GM12878 (cell line): ENCODE results near the gene AK4. TPM values are rescaled to one million over a fixed set of nuclear protein-coding genes. Genes with fewer than 3 reads are reported as not detected.

Experiments
- ATAC-seq: fragments of 200-7000 bp; cut with Tn5 transposase; 3 replicates; pipeline ENCODE4 v1.9.1; 2020; ENCODE audit warnings: mild to moderate bottlenecking, moderate library complexity
- BruUV-seq: library from RNA; stranded (reverse); fragments of 400-500 nt; replicated peaks from 2 replicates; lab custom pipeline; 2021; lab: Mats Ljungman, UMichigan
- CTCF ChIA-PET: fragments of 300-600 bp; sonication (Branson Sonifier 250); formaldehyde crosslinking; extraction: SDS; loops from one replicate; lab custom pipeline; 2021; ENCODE audit warnings: inconsistent platforms; lab: Yijun Ruan, JAX
- POLR2A ChIA-PET: fragments of 350-600 bp; formaldehyde crosslinking; extraction: SDS; loops from one replicate; lab custom pipeline; 2021; ENCODE audit warnings: inconsistent platforms; lab: Charles Lee
- RAD21 ChIA-PET: fragments of 300-600 bp; sonication (Branson Sonifier 250); formaldehyde crosslinking; loops from one replicate; lab custom pipeline; 2023; ENCODE audit warnings: antibody characterized with exemption; ENCODE audit not compliant: unreplicated experiment; lab: Charles Lee
- SMC1A ChIA-PET: fragments of 300-600 bp; sonication (Branson Sonifier 250); formaldehyde crosslinking; loops from one replicate; lab custom pipeline; 2023; ENCODE audit not compliant: unreplicated experiment, uncharacterized antibody; lab: Charles Lee
- DNase-seq: peaks from one replicate; pipeline ENCODE4 v3.0.0-alpha.2; 2011; ENCODE audit warnings: low read depth, low spot score
- FAIRE-seq: peaks from 3 replicates; lab custom pipeline; 2011; peaks lifted over from hg19 to GRCh38; lab: Jason Lieb, UNC
- H2AFZ ChIP-seq: 2 replicates; pipeline ENCODE4 v1.6.0; 2011; ENCODE audit warnings: low read depth, low read length, control low read depth; ENCODE audit not compliant: control insufficient read depth
- H3K27ac ChIP-seq: 2 replicates; pipeline ENCODE4 v1.5.1; 2011; ENCODE audit warnings: control low read depth; ENCODE audit not compliant: control insufficient read depth, insufficient read depth
- H3K27me3 ChIP-seq, 2 experiments: replicated peaks in 1 of 2; 2 replicates each; pipeline versions ENCODE4 v1.6.0 to v1.6.1; 2011; ENCODE audit warnings: low read length in 1 of 2; ENCODE audit not compliant: control insufficient read depth in 2 of 2, insufficient read depth in 2 of 2
- H3K36me3 ChIP-seq, 2 experiments: 2 replicates each; pipeline ENCODE4 v1.5.1; 2011; ENCODE audit warnings: low read length in 1 of 2; ENCODE audit not compliant: control insufficient read depth in 2 of 2, insufficient read depth in 2 of 2
- H3K4me1 ChIP-seq: 2 replicates; pipeline ENCODE4 v1.6.1; 2011; ENCODE audit warnings: mild to moderate bottlenecking, low read length, moderate library complexity, mixed read lengths; ENCODE audit not compliant: control insufficient read depth, insufficient read depth
- H3K4me2 ChIP-seq: 2 replicates; pipeline ENCODE4 v1.6.0; 2011; ENCODE audit warnings: control low read depth; ENCODE audit not compliant: control insufficient read depth, insufficient read depth
- H3K4me3 ChIP-seq: fragments of 200-600 bp; sonication (generic); 2 replicates; pipeline ENCODE4 v1.5.1; 2016
- H3K79me2 ChIP-seq: 2 replicates; pipeline ENCODE4 v1.6.0; 2011; ENCODE audit warnings: low read length; ENCODE audit not compliant: control insufficient read depth, insufficient read depth
- H3K9ac ChIP-seq: 2 replicates; pipeline ENCODE4 v1.8.0; 2011; ENCODE audit warnings: low read length, control low read depth, mixed read lengths; ENCODE audit not compliant: control insufficient read depth, insufficient read depth
- H3K9me3 ChIP-seq: replicated peaks from 3 replicates; pipeline ENCODE4 v1.5.1; 2011; ENCODE audit warnings: mild to moderate bottlenecking, low read length; ENCODE audit not compliant: control insufficient read depth, insufficient read depth
- H4K20me1 ChIP-seq: 2 replicates; pipeline ENCODE4 v1.6.0; 2011; ENCODE audit not compliant: control insufficient read depth, insufficient read depth
- ATF7 ChIP-seq: fragments of 450-650 bp; IDR thresholded peaks from 2 replicates; pipeline ENCODE4 v1.6.1; 2016; ENCODE audit warnings: low read depth, mild to moderate bottlenecking
- IKZF1 ChIP-seq: fragments of 450-650 bp; conservative IDR thresholded peaks from 2 replicates; pipeline ENCODE4 v1.6.1; 2017; ENCODE audit warnings: antibody characterized with exemption, mild to moderate bottlenecking
- IKZF2 ChIP-seq, 2 experiments: fragments of 450-650 bp; IDR thresholded peaks; 2 replicates each; pipeline ENCODE4 v1.6.1; 2017; ENCODE audit warnings: mild to moderate bottlenecking in 2 of 2, moderate library complexity in 2 of 2
- MEF2A ChIP-seq: IDR thresholded peaks from 2 replicates; pipeline ENCODE4 v1.6.1; 2011; ENCODE audit warnings: low read depth, mild to moderate bottlenecking, low read length, moderate library complexity; ENCODE audit not compliant: insufficient read depth
- TAF1 ChIP-seq: IDR thresholded peaks from 2 replicates; pipeline ENCODE4 v1.6.1; 2011; ENCODE audit warnings: mild to moderate bottlenecking, low read depth, low read length, borderline replicate concordance
- WGBS: methylation state at CpG from one replicate; pipeline ENCODE4 v1.1.6; 2016; ENCODE audit warnings: low lambda C conversion rate; ENCODE audit not compliant: insufficient replicate concordance, insufficient coverage; ENCODE audit errors: missing lambda C conversion rate; 5-methylcytosine and 5-hydroxymethylcytosine counted together
- in situ Hi-C: fragments of 300-500 bp; cut with MboI; formaldehyde crosslinking; loops from 9 replicates; pipeline ENCODE4 v1.14.3; 2018; ENCODE audit warnings: mixed read lengths
- intact Hi-C: fragments of 100-400 bp; cut with micrococcal nuclease; formaldehyde crosslinking; loops from one replicate; pipeline ENCODE4 v1.14.2; 2022; ENCODE audit not compliant: unreplicated experiment
- polyA plus RNA-seq, 11 experiments: library from polyadenylated mRNA; depleted of rRNA in 4 of 11; unstranded in 6 of 11; stranded (reverse) in 5 of 11; fragments of >200 nt; fragmentation: Nextera tagmentation in 4 of 11; fragmentation: Illumina TruSeq in 1 of 11; extraction: Ambion mirVana in 4 of 11; extraction: Trizol in 1 of 11; gene quantifications; 1 replicate in 1 of 11; 2 replicates in 10 of 11; pipeline versions ENCODE4 v1.2.1 to v1.2.3, GENCODE V29; 2011 to 2016; ENCODE audit warnings: inconsistent platforms in 2 of 11, missing spikeins in 2 of 11, low read depth in 1 of 11
- total RNA-seq, 4 experiments: library from RNA; depleted of rRNA in 3 of 4; stranded (reverse); fragments of >200 nt in 3 of 4; fragmentation: Illumina TruSeq in 1 of 4; extraction: Trizol in 1 of 4; gene quantifications; 2 replicates each; pipeline versions ENCODE4 v1.2.1 to v1.2.3, GENCODE V29; 2013 to 2021

Gene AK4
- total and polyA plus RNA-seq, 10 of the 15 experiments (the other 5 are each of a cell fraction or from before 2014, with no cell fraction given): 23.9 to 161 (median 49.0) TPM

DNA sequence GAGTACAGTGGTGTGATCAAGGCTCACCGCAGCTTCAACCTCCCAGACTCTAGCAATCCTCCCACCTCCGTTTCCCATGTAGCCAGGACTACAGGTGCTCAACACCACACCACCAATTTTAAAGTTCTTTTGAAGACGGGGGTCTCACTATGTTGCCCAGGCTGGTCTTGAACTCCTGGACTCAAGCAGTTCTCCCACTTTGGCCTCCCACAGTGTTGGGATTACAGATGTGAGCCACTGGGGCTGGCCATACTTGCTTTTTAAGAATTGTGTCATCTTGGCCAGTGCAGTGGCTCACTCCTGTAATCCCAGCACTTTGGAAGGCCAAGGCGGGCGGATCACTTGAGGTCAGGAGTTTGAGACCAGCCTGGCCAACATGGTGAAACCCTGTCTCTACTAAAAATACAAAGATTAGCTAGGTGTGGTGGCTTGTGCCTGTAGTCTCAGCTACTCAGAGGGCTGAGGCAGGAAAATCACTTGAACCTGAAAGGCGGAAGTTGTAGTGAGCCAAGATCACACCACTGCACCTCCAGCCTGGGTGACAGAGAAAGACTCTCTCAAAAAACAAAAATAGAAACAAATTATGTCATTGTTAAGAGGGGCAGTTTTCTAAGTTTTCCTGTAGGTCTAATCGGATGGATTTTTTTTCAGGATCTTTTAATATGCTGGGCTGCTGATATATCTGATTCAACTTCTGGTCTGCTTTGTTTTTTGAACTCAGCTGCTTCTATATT lies 18.7 kb downstream of the AK4 start:
- Histone ChIP-seq H3K4me1 (peaks cover 28% of the 10 kb centered on the region), H4K20me1 (peaks cover 3% of the 10 kb centered on the region; the same call in 1 of the 2 replicates), H3K4me2 (no peak overlapping the region), H3K79me2 (peaks cover 75% of the 10 kb centered on the region), H3K4me3 (no peak overlapping the region), H3K27ac (no peak overlapping the region; the same call in 1 of the 2 replicates), H2AFZ (no peak overlapping the region), H3K27me3 (no peaks in the 10 kb centered on the region), H3K9ac (no peak overlapping the region), H3K36me3 (peaks cover 0 to 3% of the 10 kb centered on the region in 2 experiments; a peak in 1 of 4 replicates), H3K9me3 (no peaks in the 10 kb centered on the region; the same call in 2 of the 3 replicates)
- WGBS: 71% methylated on average over 7 of the region's 7 CpGs
- DNase-seq: no peak
- TF ChIP-seq TAF1: no peak
- TF ChIP-seq ATF7: peak; percentile 81
- 0 out of 2 replicates have a peak, but pooled peaks have one; percentile 22 for TF ChIP-seq IKZF1
- TF ChIP-seq MEF2A: 0 out of 2 replicates have a peak, but pooled peaks have one; percentile 18
- TF ChIP-seq IKZF2 (IDR thresholded peaks at IDR 0.05): 0 out of 4 replicates have a peak, but pooled peaks of 1 of the 2 experiments have one; percentile 20
- ChIA-PET SMC1A (interaction anchor here (1.1 to 1.9 kb wide), 4 partner anchors 9 to 34 kb away, joined by 3 to 6 read pairs (median 4); partner anchors contain the start of gene AK4), RAD21 (interaction anchor here (1.0 kb wide), 1 partner anchor 18 kb away, joined by 3 read pairs; no protein-coding TSS in a partner anchor), POLR2A (interaction anchor here (0.9 to 1.0 kb wide), 3 partner anchors 13 to 95 kb away, joined by 3 to 4 read pairs (median 4); no protein-coding TSS in a partner anchor), CTCF (interaction anchor here (0.5 to 2.3 kb wide), 4 partner anchors 14 to 143 kb away, joined by 3 to 7 read pairs (median 6); no protein-coding TSS in a partner anchor)
- intact Hi-C loops (no loop called here), in situ Hi-C loops (no loop called here)
- no peak for ATAC-seq
- BruUV-seq: no TSS peak
- no peak for FAIRE-seq
